Activated naive CD4-positive, alpha-beta T cell treated with anti-CD3 and anti-CD28 coated beads, Interleukin-2, amount 10 ng/mL, durations not matched to agents 7 days and 5 days (primary cell): ENCODE results near the gene RNF123.
A peak's percentile ranks its signal among the peaks of the same experiment; 100 is the strongest.

ENCODE experiments used
- CTCF ChIA-PET: fragments of 350-600 bp; sonication (Branson Sonifier 250); formaldehyde crosslinking; loops from one replicate; lab custom pipeline; 2021; ENCODE audit warnings: antibody characterized with exemption; lab: Charles Lee
- DNase-seq: peaks from one replicate; pipeline ENCODE4 v3.0.0-alpha.2; 2020
- H3K27ac Mint-ChIP-seq: one replicate; pipeline ENCODE4 v1.8.0; 2021; ENCODE audit warnings: mild to moderate bottlenecking, moderate library complexity, mixed read lengths
- H3K27me3 Mint-ChIP-seq: one replicate; pipeline ENCODE4 v1.8.0; 2021; ENCODE audit warnings: mild to moderate bottlenecking, mixed read lengths
- H3K36me3 Mint-ChIP-seq: one replicate; pipeline ENCODE4 v1.8.0; 2021; ENCODE audit warnings: mixed read lengths
- H3K4me1 Mint-ChIP-seq: one replicate; pipeline ENCODE4 v1.8.0; 2021; ENCODE audit warnings: mixed read lengths
- H3K4me3 Mint-ChIP-seq: one replicate; pipeline ENCODE4 v1.8.0; 2021; ENCODE audit warnings: mild to moderate bottlenecking, moderate library complexity, mixed read lengths
- H3K9me3 Mint-ChIP-seq: one replicate; pipeline ENCODE4 v1.8.0; 2021; ENCODE audit warnings: mixed read lengths

The RNF123 gene

GRCh38 chr3:49718858-49719213 is 29.5 kb downstream of the RNF123 start:
- Mint-ChIP-seq H3K4me1 (peaks cover 44% of the 10 kb centered on the region), H3K9me3 (no peaks in the 10 kb centered on the region), H3K27ac (peak overlapping the region; percentile 84), H3K36me3 (peaks cover 21% of the 10 kb centered on the region), H3K4me3 (peak overlapping the region; percentile 72), H3K27me3 (peaks cover 8% of the 10 kb centered on the region)
- CTCF ChIA-PET, result interaction anchor here (0.6 to 2.5 kb wide), 9 partner anchors 7 to 186 kb away, joined by 3 to 9 read pairs (median 4); partner anchors contain the start of gene INKA1
- no peak for DNase-seq

- H3K4me3 Mint-ChIP-seq, result peak within 1 kb of the TSS; percentile 72
- CTCF ChIA-PET, result interaction anchor here (0.6 to 2.5 kb wide), 9 partner anchors 8 to 186 kb away, joined by 3 to 9 read pairs (median 4); partner anchors contain the start of gene INKA1
- H3K9me3 Mint-ChIP-seq, result no peaks in the 10 kb centered on the region
- H3K27me3 Mint-ChIP-seq, result peaks cover 11% of the 10 kb centered on the region
- DNase-seq, result peak; percentile 96
- H3K4me1 Mint-ChIP-seq, result peaks cover 44% of the 10 kb centered on the region
- H3K27ac Mint-ChIP-seq, result peak within 1 kb of the TSS; percentile 84
- peaks cover 21% of the 10 kb centered on the region for H3K36me3 Mint-ChIP-seq
Observed at GRCh38 chr3:49719214-49719884, 30.0 kb downstream of the RNF123 start, which contains the start of gene AMIGO3. AMIGO3 (minus strand) TSS chr3:49719684; CDS start chr3:49719465, 219 bp downstream.

GRCh38 chr3:49720855-49721595 is 31.7 kb downstream of the RNF123 start:
- no peak for DNase-seq
- H3K4me1 Mint-ChIP-seq, result peaks cover 52% of the 10 kb centered on the region
- H3K27ac Mint-ChIP-seq, result peak overlapping the region; percentile 56
- H3K36me3 Mint-ChIP-seq, result peaks cover 26% of the 10 kb centered on the region
- CTCF ChIA-PET, result interaction anchor here (0.9 to 1.9 kb wide), 3 partner anchors 9 to 181 kb away, joined by 3 to 8 read pairs (median 3); no protein-coding TSS in a partner anchor
- H3K9me3 Mint-ChIP-seq, result no peaks in the 10 kb centered on the region
- H3K4me3 Mint-ChIP-seq, result no peak overlapping the region
- H3K27me3 Mint-ChIP-seq, result peaks cover 11% of the 10 kb centered on the region

GRCh38 chr3:49721596-49721895 is 32.2 kb downstream of the RNF123 start:
- CTCF ChIA-PET, result interaction anchor here (0.9 to 1.9 kb wide), 3 partner anchors 8 to 182 kb away, joined by 3 to 8 read pairs (median 3); no protein-coding TSS in a partner anchor
- Mint-ChIP-seq H3K36me3 (peaks cover 26% of the 10 kb centered on the region), H3K27ac (no peak overlapping the region), H3K4me1 (peaks cover 52% of the 10 kb centered on the region), H3K4me3 (peak overlapping the region; percentile 26), H3K9me3 (no peaks in the 10 kb centered on the region), H3K27me3 (peaks cover 11% of the 10 kb centered on the region)
- DNase-seq, result no peak

GRCh38 chr3:49721896-49722781 is 32.8 kb downstream of the RNF123 start:
- DNase-seq, result no peak
- peaks cover 52% of the 10 kb centered on the region for H3K4me1 Mint-ChIP-seq
- peaks cover 11% of the 10 kb centered on the region for H3K27me3 Mint-ChIP-seq
- peak overlapping the region; percentile 93 for H3K4me3 Mint-ChIP-seq
- H3K9me3 Mint-ChIP-seq, result no peaks in the 10 kb centered on the region
- CTCF ChIA-PET, result interaction anchor here (0.9 to 1.9 kb wide), 4 partner anchors 7 to 182 kb away, joined by 3 to 8 read pairs (median 4); no protein-coding TSS in a partner anchor
- H3K36me3 Mint-ChIP-seq, result peaks cover 26% of the 10 kb centered on the region
- peak overlapping the region; percentile 98 for H3K27ac Mint-ChIP-seq

GRCh38 chr3:49722896-49723295 is 33.5 kb downstream of the RNF123 start:
- Mint-ChIP-seq H3K9me3 (no peaks in the 10 kb centered on the region), H3K27me3 (peaks cover 11% of the 10 kb centered on the region), H3K4me3 (peak overlapping the region; percentile 93), H3K4me1 (peaks cover 50% of the 10 kb centered on the region), H3K27ac (peak overlapping the region; percentile 98), H3K36me3 (peaks cover 30% of the 10 kb centered on the region)
- CTCF ChIA-PET, result interaction anchor here (0.6 to 1.2 kb wide), 2 partner anchors 19 to 95 kb away, joined by 3 to 4 read pairs; no protein-coding TSS in a partner anchor
- DNase-seq, result no peak

- Mint-ChIP-seq H3K9me3 (no peaks in the 10 kb centered on the region), H3K4me3 (peak overlapping the region; percentile 93), H3K27ac (peak overlapping the region; percentile 98), H3K36me3 (peaks cover 30% of the 10 kb centered on the region), H3K27me3 (peaks cover 11% of the 10 kb centered on the region), H3K4me1 (peaks cover 50% of the 10 kb centered on the region)
- DNase-seq, result peak; percentile 83
- CTCF ChIA-PET, result interaction anchor here (0.6 to 1.2 kb wide), 2 partner anchors 20 to 95 kb away, joined by 3 to 4 read pairs; no protein-coding TSS in a partner anchor
Observed at GRCh38 chr3:49723296-49723627, 33.9 kb downstream of the RNF123 start.

GRCh38 chr3:49723628-49724551 is 34.5 kb downstream of the RNF123 start, which contains the start of gene GMPPB:
GMPPB (minus strand) TSS chr3:49723951; CDS start chr3:49723726, 225 bp downstream.
- peak; percentile 96 for DNase-seq
- Mint-ChIP-seq H3K27ac (peak within 1 kb of the TSS; percentile 98), H3K4me1 (peaks cover 44% of the 10 kb centered on the region), H3K9me3 (no peaks in the 10 kb centered on the region), H3K4me3 (peak within 1 kb of the TSS; percentile 93), H3K27me3 (peaks cover 7% of the 10 kb centered on the region), H3K36me3 (peaks cover 30% of the 10 kb centered on the region)
- CTCF ChIA-PET, result interaction anchor here (0.6 to 1.2 kb wide), 4 partner anchors 20 to 536 kb away, joined by 3 to 4 read pairs (median 3); no protein-coding TSS in a partner anchor

- DNase-seq, result peak; percentile 59
- CTCF ChIA-PET, result interaction anchor here (0.7 to 1.2 kb wide), 2 partner anchors 23 to 536 kb away, joined by 3 read pairs; no protein-coding TSS in a partner anchor
- Mint-ChIP-seq H3K9me3 (no peaks in the 10 kb centered on the region), H3K4me3 (peak overlapping the region; percentile 93), H3K4me1 (peaks cover 37% of the 10 kb centered on the region), H3K27ac (peak overlapping the region; percentile 98), H3K36me3 (peaks cover 30% of the 10 kb centered on the region), H3K27me3 (peaks cover 3% of the 10 kb centered on the region)
Observed at GRCh38 chr3:49724586-49724985, 35.2 kb downstream of the RNF123 start.

- no peak for DNase-seq
- no peak overlapping the region for H3K4me3 Mint-ChIP-seq
- peaks cover 26% of the 10 kb centered on the region for H3K36me3 Mint-ChIP-seq
- H3K9me3 Mint-ChIP-seq, result no peaks in the 10 kb centered on the region
- H3K27me3 Mint-ChIP-seq, result peaks cover 3% of the 10 kb centered on the region
- H3K27ac Mint-ChIP-seq, result peak overlapping the region; percentile 19
- CTCF ChIA-PET, result interaction anchor here (0.9 kb wide), 1 partner anchor 23 kb away, joined by 3 read pairs; no protein-coding TSS in a partner anchor
- peaks cover 23% of the 10 kb centered on the region for H3K4me1 Mint-ChIP-seq
Observed at GRCh38 chr3:49725906-49726681, 36.7 kb downstream of the RNF123 start.

GRCh38 chr3:49727154-49727923 is 38.0 kb downstream of the RNF123 start:
- Mint-ChIP-seq H3K36me3 (peaks cover 25% of the 10 kb centered on the region), H3K4me3 (no peak overlapping the region), H3K27me3 (peaks cover 3% of the 10 kb centered on the region), H3K27ac (no peak overlapping the region), H3K4me1 (peaks cover 20% of the 10 kb centered on the region), H3K9me3 (no peaks in the 10 kb centered on the region)
- CTCF ChIA-PET, result no interaction called here
- no peak for DNase-seq
